Neural cell (in vitro differentiated cells): ENCODE measurements around the gene C2CD2.

Experiments
- EP300 ChIP-seq: fragments of 450-650 bp; conservative IDR thresholded peaks from 2 replicates; pipeline ENCODE4 v1.6.1; 2014; ENCODE audit warnings: antibody characterized with exemption, mild to moderate bottlenecking, moderate library complexity; ENCODE audit not compliant: poor library complexity, severe bottlenecking
- EZH2 ChIP-seq: fragments of 200-600, 300-800 bp; shearing (Covaris generic), sonication (generic); IDR thresholded peaks from 2 replicates; pipeline ENCODE4 v1.6.1; 2014; ENCODE audit warnings: antibody characterized with exemption, low read length, borderline replicate concordance, mild to moderate bottlenecking; ENCODE audit not compliant: insufficient read depth, poor library complexity, severe bottlenecking
- MXI1 ChIP-seq: fragments of 450-650 bp; conservative IDR thresholded peaks from 2 replicates; pipeline ENCODE4 v1.6.1; 2014; ENCODE audit warnings: antibody characterized with exemption, mild to moderate bottlenecking; ENCODE audit not compliant: poor library complexity, severe bottlenecking
- POLR2AphosphoS5 ChIP-seq: IDR thresholded peaks from 2 replicates; pipeline ENCODE4 v1.6.1; 2012
- RAD21 ChIP-seq: fragments of 450-650 bp; conservative IDR thresholded peaks from 2 replicates; pipeline ENCODE4 v1.6.1; 2014; ENCODE audit warnings: antibody characterized with exemption, mild to moderate bottlenecking, moderate library complexity
- SMC3 ChIP-seq: fragments of 450-650 bp; conservative IDR thresholded peaks from 2 replicates; pipeline ENCODE4 v1.6.1; 2014; ENCODE audit warnings: antibody characterized with exemption, mild to moderate bottlenecking, moderate library complexity; ENCODE audit not compliant: poor library complexity
- TAF1 ChIP-seq: IDR thresholded peaks from 2 replicates; pipeline ENCODE4 v1.6.1; 2012; ENCODE audit warnings: low read depth
- TF ChIP-seq, protein P1 (sequence below): fragments of 450-650 bp; IDR thresholded peaks from 2 replicates; pipeline ENCODE4 v1.5.1; 2014; ENCODE audit warnings: antibody characterized with exemption, mild to moderate bottlenecking, moderate library complexity; ENCODE audit not compliant: poor library complexity, severe bottlenecking
- TF ChIP-seq, protein P2 (sequence below): IDR thresholded peaks from 2 replicates; pipeline ENCODE4 v1.6.1; 2012; ENCODE audit warnings: borderline replicate concordance

DNA sequence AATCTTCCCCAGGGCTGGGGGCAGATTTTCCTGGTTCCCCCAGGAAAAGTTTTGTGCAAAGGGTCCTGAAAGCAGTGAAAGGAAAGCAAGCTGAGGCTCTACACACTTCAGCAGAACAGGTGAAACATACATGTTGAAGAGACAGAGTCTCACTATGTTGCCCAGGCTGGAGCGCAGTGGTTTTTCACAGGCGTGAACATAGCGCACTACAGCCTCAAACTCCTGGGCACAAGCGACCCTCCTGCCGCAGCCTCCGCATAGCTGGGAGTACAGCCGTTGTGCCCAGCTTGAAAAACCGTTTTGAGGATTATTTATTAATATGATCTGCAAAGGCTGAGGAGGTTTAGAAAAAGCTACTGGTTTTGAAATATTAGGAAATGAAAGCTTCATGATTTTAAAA is 86.5 kb downstream of the C2CD2 start:
- TF ChIP-seq, protein P1, sequence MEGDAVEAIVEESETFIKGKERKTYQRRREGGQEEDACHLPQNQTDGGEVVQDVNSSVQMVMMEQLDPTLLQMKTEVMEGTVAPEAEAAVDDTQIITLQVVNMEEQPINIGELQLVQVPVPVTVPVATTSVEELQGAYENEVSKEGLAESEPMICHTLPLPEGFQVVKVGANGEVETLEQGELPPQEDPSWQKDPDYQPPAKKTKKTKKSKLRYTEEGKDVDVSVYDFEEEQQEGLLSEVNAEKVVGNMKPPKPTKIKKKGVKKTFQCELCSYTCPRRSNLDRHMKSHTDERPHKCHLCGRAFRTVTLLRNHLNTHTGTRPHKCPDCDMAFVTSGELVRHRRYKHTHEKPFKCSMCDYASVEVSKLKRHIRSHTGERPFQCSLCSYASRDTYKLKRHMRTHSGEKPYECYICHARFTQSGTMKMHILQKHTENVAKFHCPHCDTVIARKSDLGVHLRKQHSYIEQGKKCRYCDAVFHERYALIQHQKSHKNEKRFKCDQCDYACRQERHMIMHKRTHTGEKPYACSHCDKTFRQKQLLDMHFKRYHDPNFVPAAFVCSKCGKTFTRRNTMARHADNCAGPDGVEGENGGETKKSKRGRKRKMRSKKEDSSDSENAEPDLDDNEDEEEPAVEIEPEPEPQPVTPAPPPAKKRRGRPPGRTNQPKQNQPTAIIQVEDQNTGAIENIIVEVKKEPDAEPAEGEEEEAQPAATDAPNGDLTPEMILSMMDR = no peak
- TF ChIP-seq MXI1 (no peak), EZH2 (no peak), POLR2AphosphoS5 (no peak), TAF1 (no peak), SMC3 (no peak), EP300 (no peak), RAD21 (no peak)
- TF ChIP-seq, protein P2, sequence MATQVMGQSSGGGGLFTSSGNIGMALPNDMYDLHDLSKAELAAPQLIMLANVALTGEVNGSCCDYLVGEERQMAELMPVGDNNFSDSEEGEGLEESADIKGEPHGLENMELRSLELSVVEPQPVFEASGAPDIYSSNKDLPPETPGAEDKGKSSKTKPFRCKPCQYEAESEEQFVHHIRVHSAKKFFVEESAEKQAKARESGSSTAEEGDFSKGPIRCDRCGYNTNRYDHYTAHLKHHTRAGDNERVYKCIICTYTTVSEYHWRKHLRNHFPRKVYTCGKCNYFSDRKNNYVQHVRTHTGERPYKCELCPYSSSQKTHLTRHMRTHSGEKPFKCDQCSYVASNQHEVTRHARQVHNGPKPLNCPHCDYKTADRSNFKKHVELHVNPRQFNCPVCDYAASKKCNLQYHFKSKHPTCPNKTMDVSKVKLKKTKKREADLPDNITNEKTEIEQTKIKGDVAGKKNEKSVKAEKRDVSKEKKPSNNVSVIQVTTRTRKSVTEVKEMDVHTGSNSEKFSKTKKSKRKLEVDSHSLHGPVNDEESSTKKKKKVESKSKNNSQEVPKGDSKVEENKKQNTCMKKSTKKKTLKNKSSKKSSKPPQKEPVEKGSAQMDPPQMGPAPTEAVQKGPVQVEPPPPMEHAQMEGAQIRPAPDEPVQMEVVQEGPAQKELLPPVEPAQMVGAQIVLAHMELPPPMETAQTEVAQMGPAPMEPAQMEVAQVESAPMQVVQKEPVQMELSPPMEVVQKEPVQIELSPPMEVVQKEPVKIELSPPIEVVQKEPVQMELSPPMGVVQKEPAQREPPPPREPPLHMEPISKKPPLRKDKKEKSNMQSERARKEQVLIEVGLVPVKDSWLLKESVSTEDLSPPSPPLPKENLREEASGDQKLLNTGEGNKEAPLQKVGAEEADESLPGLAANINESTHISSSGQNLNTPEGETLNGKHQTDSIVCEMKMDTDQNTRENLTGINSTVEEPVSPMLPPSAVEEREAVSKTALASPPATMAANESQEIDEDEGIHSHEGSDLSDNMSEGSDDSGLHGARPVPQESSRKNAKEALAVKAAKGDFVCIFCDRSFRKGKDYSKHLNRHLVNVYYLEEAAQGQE = no peak
